Esophagus mucosa (tissue), 1 donor: ENCODE results near the gene TRIM33. TPM values are rescaled to one million over a fixed set of nuclear protein-coding genes. Genes with fewer than 3 reads are reported as not detected.
"Not testable (repeated sequence)": the region's sequence is repeated elsewhere in the genome, so short reads cannot be mapped to it uniquely, and the experiment has no call there.

Experiments used
- ATAC-seq: fragments of 200-7000 bp; cut with Tn5 transposase; one replicate; pipeline ENCODE4 v1.9.1; 2020
- total RNA-seq: library from RNA; stranded (reverse); gene quantifications from one replicate; pipeline ENCODE4 v1.2.4, GENCODE V29; 2023
- donor health status: DM: yes; HTN: yes; CAD: no.

TRIM33 gene
- total RNA-seq, 1 donor from 2014 or later = 22.2 TPM

DNA sequence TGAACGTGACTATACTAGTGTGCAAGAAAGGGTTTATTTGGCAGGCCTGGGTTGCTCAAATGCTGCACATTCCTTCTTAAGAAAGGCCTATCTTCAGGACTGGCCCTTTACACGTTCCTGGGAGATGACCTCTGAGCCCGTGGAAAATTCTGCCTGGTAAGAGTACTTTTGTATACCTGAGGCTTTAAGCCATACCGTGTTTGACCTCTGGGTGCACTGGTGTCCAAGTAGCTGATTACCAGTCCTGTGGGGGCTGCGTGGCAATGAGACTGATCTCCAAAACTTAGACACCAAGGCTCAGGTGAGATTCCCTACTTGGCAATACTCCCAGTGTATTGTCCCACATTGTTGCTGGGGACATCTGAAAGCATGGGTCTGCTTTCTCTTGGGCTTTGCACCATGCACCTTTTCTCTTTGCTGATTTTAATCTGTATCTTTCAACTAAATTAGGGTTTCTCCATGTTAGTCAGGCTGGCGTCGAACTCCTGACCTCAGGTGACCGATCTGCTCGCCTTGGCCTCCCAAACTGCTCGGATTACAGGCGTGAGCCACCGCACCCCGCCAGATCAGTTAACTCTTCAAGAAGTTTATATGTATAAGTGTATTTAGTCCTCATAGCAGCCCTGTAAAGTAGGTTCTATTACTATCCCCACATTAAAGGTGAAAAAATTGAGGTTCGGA is 44.5 kb downstream of the TRIM33 start:
- ATAC-seq = no peak

- no peak for ATAC-seq
Observed at GRCh38 chr1:114462963-114463362, 48.0 kb downstream of the TRIM33 start.

DNA sequence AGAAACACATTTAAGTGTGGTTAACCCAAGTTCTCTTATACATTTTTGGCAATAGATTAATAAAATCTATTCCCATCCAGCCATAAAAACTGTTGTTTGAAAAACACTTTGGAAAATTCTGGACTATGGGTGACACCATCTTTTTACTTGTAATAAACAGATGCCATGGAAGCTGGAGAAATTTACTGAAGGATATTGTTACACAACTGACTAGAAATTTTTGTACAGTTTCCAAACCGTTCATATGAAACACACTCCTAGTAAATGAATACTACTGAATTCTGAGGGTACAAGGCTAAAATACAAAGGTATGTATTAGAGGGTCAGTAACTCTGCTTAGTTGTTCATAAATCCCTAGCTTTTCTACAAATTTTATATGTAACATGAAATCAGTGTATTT is 48.7 kb downstream of the TRIM33 start:
- no peak for ATAC-seq

DNA sequence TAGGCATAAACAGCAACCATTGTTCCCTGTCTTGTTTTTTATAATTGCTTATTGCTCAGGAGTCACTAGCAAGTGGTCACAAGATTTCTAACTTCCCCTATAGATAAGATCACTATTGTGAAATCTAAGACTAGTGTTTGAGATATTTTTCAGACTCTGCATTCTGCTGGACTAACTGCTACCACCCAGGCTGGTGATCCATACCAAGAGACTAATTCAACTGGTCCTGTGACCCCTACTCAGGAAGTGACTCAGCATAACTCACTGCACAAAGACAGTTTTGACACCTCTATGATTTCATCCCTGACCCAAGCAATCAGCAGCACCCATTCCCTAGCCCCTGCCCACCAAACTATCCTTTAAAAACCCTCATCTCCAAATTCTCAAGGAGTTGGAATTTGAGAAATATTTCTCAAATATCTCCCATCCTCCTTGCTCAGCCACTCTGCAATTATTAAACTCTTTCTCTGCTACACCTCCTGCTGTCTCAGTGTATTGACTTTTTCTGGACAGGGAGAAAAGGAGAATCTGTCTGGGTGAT is 52.7 kb downstream of the TRIM33 start:
- peak; percentile 59 for ATAC-seq

DNA sequence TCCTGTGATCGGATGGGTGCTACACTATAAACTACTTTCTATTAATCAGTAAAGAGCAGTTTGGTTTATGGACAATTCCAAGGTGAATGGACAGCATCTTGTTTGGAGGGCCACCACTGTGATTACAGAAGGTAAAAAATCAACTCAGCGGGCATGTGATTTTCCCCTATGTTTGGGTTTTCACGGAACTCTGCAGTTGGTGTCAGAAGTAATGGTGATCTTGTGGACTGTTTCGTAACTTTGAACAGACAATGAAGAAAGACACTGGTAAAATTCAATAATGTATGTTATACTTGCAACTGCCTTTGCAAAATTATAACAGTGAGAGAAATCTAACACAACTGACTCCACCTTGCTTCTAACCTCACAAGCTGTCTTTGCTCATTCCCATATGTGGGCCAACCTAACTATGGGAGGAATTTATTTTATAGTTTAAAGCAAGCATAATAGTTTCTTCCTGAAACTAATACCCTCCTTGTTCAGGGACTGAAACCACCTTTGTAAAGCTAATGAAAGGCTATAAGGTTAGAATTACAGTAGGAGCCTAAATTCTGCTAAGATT is 53.2 kb downstream of the TRIM33 start:
- no peak for ATAC-seq

DNA sequence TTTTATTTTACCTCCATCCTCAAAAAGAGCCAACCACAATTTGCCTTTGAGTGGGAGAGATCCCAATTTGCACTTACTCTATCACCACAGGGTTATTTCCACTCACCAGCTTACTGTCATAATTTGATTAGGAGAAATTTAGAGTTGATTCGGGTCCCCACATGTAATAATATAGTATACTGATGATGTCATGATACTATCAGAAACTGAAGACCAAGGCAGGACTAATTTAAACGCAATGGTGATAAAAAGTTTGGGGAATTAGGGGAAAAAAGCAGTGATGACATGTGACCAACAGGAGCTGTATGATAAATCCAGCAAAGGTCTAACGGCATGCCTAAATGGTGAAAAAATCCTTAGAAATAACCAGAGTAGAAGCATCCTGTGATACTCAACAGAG is 54.4 kb downstream of the TRIM33 start:
- no peak for ATAC-seq

- peak; percentile 32 for ATAC-seq
Observed at GRCh38 chr1:114455102-114455785, 55.8 kb downstream of the TRIM33 start.

GRCh38 chr1:114454539-114454938 is 56.5 kb downstream of the TRIM33 start:
- no peak for ATAC-seq

GRCh38 chr1:114453361-114453784 is 57.6 kb downstream of the TRIM33 start:
- ATAC-seq = no peak

DNA sequence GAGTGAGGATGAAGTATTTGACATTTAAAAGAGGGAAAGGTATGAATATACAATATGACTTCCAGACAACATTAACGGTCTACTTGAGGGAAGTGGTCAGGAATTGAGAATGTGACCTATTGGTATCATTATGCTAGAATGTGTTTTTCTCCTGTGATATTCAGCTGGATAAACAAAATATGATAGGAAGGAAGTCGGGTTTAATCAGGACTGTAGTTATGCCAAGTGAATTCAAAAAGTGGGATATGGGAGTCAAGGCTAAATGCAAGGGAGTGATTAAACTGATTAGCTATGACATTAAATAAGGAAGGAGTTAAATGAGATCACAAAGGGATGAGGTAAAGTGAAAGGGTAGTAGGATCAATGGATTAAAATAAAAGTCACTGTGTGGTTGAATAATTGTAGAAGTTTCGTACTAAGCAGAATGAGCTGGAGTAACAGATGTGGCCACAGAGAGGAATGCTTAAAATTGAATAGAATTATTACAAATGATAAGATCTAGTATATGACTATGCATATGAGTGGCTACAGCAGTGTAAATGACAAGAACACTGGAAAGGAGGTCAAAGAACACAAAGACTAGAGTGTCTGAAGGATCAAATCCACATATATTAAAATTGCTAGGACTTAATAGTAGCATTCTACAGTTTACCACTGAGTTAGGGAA is 62.5 kb downstream of the TRIM33 start:
- no peak for ATAC-seq

DNA sequence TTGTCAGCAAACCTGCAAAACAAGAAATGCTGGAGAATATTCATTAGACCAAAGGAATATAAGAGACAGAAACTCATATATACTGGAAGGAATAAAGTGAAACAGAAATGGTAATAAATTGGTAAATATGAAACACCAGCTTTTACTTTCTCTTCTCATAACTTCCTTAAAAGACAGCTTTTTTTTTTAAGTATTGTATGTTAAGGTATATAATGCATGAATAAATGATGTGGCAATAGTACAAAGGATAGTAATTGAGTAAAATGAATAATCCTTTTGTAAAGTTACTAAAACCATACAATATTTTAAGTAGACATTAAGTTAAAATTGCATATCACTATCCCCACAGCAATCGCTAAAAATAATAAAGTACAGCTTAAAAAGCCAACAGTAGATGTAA is 64.8 kb downstream of the TRIM33 start:
- no peak for ATAC-seq

DNA sequence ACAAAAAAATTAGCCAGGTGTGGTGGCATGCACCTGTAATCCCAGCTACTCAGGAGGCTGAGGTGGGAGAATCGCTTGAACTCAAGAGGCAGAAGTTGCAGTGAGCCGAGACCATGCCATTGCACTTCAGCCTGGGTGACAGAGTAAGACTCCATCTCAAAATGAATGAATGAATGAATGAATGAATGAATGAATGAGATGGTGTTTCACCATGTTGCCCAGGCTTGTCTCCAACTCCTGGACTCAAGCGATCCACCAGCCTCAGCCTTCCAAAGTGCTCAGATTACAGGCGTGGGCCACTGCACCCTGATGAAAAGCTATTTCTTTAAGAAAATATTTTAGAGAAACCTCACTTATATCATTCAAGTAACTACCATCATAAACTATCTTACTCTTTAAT is 67.8 kb downstream of the TRIM33 start:
- not testable (repeated sequence) for ATAC-seq

DNA sequence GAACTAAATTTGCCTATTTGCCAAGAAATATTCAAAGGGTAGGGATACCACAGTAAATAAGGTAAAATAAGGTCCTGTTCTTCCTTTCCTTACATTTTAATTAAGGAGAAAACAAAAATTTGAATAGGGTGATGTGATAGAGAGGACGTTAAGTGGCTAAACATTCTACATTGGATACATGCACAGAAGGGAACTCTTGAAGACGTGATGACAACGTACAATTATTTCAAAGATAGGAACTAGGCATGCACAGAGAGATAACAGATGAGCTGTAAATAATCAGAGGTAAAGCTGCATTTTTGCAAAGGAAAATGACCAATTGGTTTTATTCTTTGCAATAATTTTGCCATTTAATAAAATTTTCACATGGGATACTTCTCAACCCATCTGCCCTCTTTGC is 69.7 kb downstream of the TRIM33 start:
- ATAC-seq = no peak

DNA sequence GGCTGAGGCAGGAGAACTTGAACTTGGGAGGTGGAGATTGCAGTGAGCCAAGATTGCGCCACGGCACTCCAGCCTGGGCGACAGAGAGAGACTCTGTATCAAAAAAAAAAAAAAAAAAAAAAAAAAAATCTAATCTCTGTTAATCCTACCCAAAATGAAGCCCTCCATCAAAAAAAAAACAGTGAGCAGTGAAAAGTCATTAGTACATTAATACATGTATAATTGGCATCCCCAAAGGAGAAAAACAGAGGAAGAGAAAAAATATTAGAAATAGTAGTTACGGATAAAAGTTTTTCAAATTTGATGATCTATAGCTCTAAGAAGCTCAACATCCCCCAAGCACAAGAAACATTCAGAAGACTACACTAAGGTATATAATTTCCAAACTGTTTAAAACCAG is 71.6 kb downstream of the TRIM33 start:
- ATAC-seq = no peak

- no peak for ATAC-seq
Observed at GRCh38 chr1:114437812-114438211, 73.2 kb downstream of the TRIM33 start.

GRCh38 chr1:114436799-114437198 is 74.2 kb downstream of the TRIM33 start:
- ATAC-seq = no peak

GRCh38 chr1:114435088-114435715 is 75.8 kb downstream of the TRIM33 start:
- no peak for ATAC-seq

DNA sequence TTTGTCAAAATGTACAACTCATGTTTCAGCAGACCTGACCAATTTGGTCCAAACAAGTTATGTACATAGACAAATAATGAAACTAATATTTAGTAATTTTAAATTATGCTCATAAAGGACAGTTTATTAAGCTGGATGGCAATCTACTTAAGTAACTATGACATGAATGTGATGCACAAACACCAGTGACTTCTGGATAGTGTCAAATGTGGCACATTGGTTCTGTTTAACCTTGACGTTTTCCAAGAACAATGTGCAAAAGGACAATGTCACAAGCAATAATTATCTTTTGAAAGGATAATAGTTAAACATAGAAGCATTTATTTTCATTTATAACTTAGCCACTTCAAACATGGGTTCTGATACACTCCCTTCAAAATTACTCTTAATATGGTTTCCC is 80.0 kb downstream of the TRIM33 start:
- ATAC-seq = no peak

- ATAC-seq = no peak
Observed at GRCh38 chr1:114428083-114428754, 82.8 kb downstream of the TRIM33 start.

DNA sequence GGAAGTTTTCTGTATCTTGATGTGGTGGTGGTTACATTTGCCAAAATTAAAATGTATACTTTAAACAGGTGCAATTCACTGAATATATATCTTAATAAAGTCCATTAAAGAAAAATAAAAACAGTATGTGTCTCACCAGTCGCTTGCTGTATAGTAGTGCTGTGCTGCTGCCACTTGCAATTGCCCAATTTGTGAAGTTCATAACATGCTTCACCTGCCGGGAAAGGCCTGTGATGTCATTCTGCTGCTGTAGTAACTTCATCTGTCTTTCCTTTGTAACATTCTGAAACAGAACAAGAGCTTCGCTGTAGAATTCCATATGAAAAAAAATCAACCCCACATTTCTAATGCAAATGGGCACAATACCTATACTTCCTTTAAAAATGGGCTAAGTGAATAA is 83.4 kb downstream of the TRIM33 start:
- no peak for ATAC-seq

- no peak for ATAC-seq
Observed at GRCh38 chr1:114423455-114423854, 87.5 kb downstream of the TRIM33 start.

DNA sequence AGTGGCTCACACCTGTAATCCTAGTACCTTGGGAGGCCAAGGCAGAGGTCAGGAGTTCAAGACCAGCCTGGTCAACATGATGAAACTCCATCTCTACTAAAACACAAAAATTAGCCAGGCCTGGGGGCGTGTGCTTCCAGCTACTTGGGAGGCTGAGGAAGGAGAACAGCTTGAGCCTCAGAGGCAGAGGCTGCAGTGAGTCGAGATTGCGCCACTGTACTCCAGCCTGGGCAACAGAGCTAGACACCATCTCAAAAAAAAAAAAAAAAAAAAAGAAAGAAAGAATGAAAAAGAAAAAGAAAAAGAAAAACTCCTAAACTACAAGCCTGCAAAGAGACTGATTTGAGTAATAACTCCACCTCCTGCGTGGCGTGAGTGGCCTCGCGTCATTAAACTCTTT is 92.1 kb downstream of the TRIM33 start:
- not testable (repeated sequence) for ATAC-seq
